Kidney (tissue), 14 donors: ENCODE results near the gene ZNF672. TPM values are rescaled to one million over a fixed set of nuclear protein-coding genes. Genes with fewer than 3 reads are reported as not detected.

Source experiments
- DNase-seq, 5 donors: peaks; one replicate each; pipeline ENCODE4 v3.0.0-alpha.2; 2013 to 2020
- FAIRE-seq: peaks from 2 replicates; lab custom pipeline; 2012; peaks lifted over from hg19 to GRCh38; lab: Jason Lieb, UNC
- H3K27ac ChIP-seq, 2 donors: one replicate each; pipeline ENCODE4 v1.7.0; 2013; ENCODE audit warnings: low read depth in 2 of 2, low read length in 2 of 2, inconsistent platforms in 1 of 2
- H3K27me3 ChIP-seq: one replicate; pipeline ENCODE4 v1.7.1; 2013; ENCODE audit warnings: low read length, inconsistent platforms; ENCODE audit not compliant: control insufficient read depth, insufficient read depth
- H3K36me3 ChIP-seq, 3 donors: one replicate each; pipeline versions ENCODE4 v1.7.0 to v1.7.1; 2013; ENCODE audit warnings: low read length in 3 of 3, control low read depth in 1 of 3, inconsistent platforms in 1 of 3; ENCODE audit not compliant: insufficient read depth in 3 of 3, control insufficient read depth in 2 of 3
- H3K4me1 ChIP-seq, 3 donors: one replicate each; pipeline versions ENCODE4 v1.7.0 to v1.7.1; 2013; ENCODE audit warnings: low read length in 3 of 3, inconsistent platforms in 1 of 3, low read depth in 1 of 3; ENCODE audit not compliant: control insufficient read depth in 2 of 3, insufficient read depth in 2 of 3
- H3K4me3 ChIP-seq, 3 donors: one replicate each; pipeline versions ENCODE4 v1.7.0 to v1.8.1; 2013; ENCODE audit warnings: low read length in 3 of 3, control low read depth in 1 of 3, inconsistent platforms in 1 of 3
- H3K9ac ChIP-seq, 3 donors: one replicate each; pipeline versions ENCODE4 v1.7.0 to v1.7.1; 2013; ENCODE audit warnings: low read length in 3 of 3, control low read depth in 1 of 3, inconsistent platforms in 1 of 3
- H3K9me3 ChIP-seq, 3 donors: one replicate each; pipeline versions ENCODE4 v1.7.0 to v1.7.1; 2013; ENCODE audit warnings: low read length in 3 of 3, control low read depth in 1 of 3, inconsistent platforms in 1 of 3; ENCODE audit not compliant: control insufficient read depth in 2 of 3, insufficient read depth in 1 of 3
- CTCF ChIP-seq: IDR thresholded peaks from 3 replicates; pipeline ENCODE4 v1.5.1; 2012; ENCODE audit warnings: mild to moderate bottlenecking, moderate library complexity, borderline replicate concordance; ENCODE audit not compliant: insufficient read depth; ENCODE audit errors: extremely low read depth
- intact Hi-C: fragments of 100-400 bp; cut with DNase I; formaldehyde crosslinking; loops from one replicate; pipeline ENCODE4 v1.11.1; 2022
- polyA plus RNA-seq: library from polyadenylated mRNA; stranded (reverse); fragments of 350-450 nt; fragmentation: Illumina TruSeq; extraction: RNeasy Lipid Tissue Mini Kit (QIAGEN cat#74804); gene quantifications from one replicate; pipeline ENCODE4 v1.2.3, GENCODE V29; 2014; ENCODE audit warnings: low read depth, low replicate concordance; ENCODE audit not compliant: insufficient read depth
- total RNA-seq: library from RNA; stranded (reverse); fragmentation: NEBNext Ultra II Directional; extraction: Animal tissue kit (Norgen Biotek cat#: 25700); gene quantifications from one replicate; pipeline ENCODE4 v1.2.1, GENCODE V29; 2021
- donor health status: control.
- donor health status: control.
- donor health status: control.
- donor health status: control.
- donor health status: control.
- donor health status: DM: yes; HTN: yes; CAD: no.
- donor health status: Normal renal cell carcinoma (clear cell type).

The ZNF672 gene
- total and polyA plus RNA-seq, 2 donors from 2014 or later, result 25.0 to 28.6 TPM

GRCh38 chr1:248814351-248814750 lies 23.7 kb upstream of the ZNF672 start:
- H3K27ac ChIP-seq, result no peak overlapping the region
- peaks cover 3 to 35% (median 32%) of the 10 kb centered on the region in 3 donors for H3K36me3 ChIP-seq
- H3K9me3 ChIP-seq, result no peaks in the 10 kb centered on the region
- H3K27me3 ChIP-seq, result no peaks in the 10 kb centered on the region
- DNase-seq, result no peak
- H3K9ac ChIP-seq, result no peak overlapping the region
- no peak for TF ChIP-seq CTCF
- peaks cover 0 to 7% (median 6%) of the 10 kb centered on the region in 3 donors for H3K4me1 ChIP-seq
- intact Hi-C loops, result no loop called here
- H3K4me3 ChIP-seq, result no peak overlapping the region
- FAIRE-seq, result no peak

GRCh38 chr1:248815407-248816034 lies 22.5 kb upstream of the ZNF672 start:
- TF ChIP-seq CTCF, result no peak
- no peak overlapping the region for H3K27ac ChIP-seq
- peaks cover 0 to 7% (median 6%) of the 10 kb centered on the region in 3 donors for H3K4me1 ChIP-seq
- H3K9me3 ChIP-seq, result no peaks in the 10 kb centered on the region
- H3K36me3 ChIP-seq, result peaks cover 3 to 35% (median 32%) of the 10 kb centered on the region in 3 donors
- intact Hi-C loops, result no loop called here
- DNase-seq (no peak), FAIRE-seq (no peak)
- H3K9ac ChIP-seq, result no peak overlapping the region
- H3K27me3 ChIP-seq, result no peaks in the 10 kb centered on the region
- no peak overlapping the region for H3K4me3 ChIP-seq

GRCh38 chr1:248816042-248816851 lies 21.8 kb upstream of the ZNF672 start:
- DNase-seq (no peak), FAIRE-seq (no peak)
- no peak for TF ChIP-seq CTCF
- intact Hi-C loops, result no loop called here
- Histone ChIP-seq H3K4me3 (no peak overlapping the region), H3K36me3 (peaks cover 3 to 35% (median 32%) of the 10 kb centered on the region in 3 donors), H3K27ac (no peak overlapping the region), H3K9ac (no peak overlapping the region), H3K9me3 (no peaks in the 10 kb centered on the region), H3K27me3 (no peaks in the 10 kb centered on the region), H3K4me1 (peaks cover 0 to 7% (median 7%) of the 10 kb centered on the region in 3 donors)
